A549 (cell line): ENCODE measurements around the gene PLD3. TPM values are rescaled to one million over a fixed set of nuclear protein-coding genes. Genes with fewer than 3 reads are reported as not detected.

Experiments
- ATAC-seq, 2 experiments: fragments of 200-7000 bp in 1 of 2; fragments of >200 bp in 1 of 2; cut with Nextera tagmentation in 1 of 2; cut with Tn5 transposase in 1 of 2; 3 replicates each; pipeline versions ENCODE4 v1.8.0 to v1.9.1; 2018 to 2020; ENCODE audit warnings: mild to moderate bottlenecking in 1 of 2, moderate library complexity in 1 of 2
- CTCF ChIA-PET: fragments of 300-600 bp; sonication (Branson Sonifier 250); formaldehyde crosslinking; extraction: SDS; loops from one replicate; lab custom pipeline; 2021; ENCODE audit warnings: antibody characterized with exemption, inconsistent platforms; lab: Yijun Ruan, JAX
- POLR2A ChIA-PET: fragments of 350-600 bp; formaldehyde crosslinking; extraction: SDS; loops from one replicate; lab custom pipeline; 2021; ENCODE audit warnings: antibody characterized with exemption, inconsistent platforms; lab: Yijun Ruan, JAX
- DNase-seq, 2 experiments: peaks; one replicate each; pipeline versions ENCODE4 v3.0.0 to v3.0.0-alpha.2; 2011 to 2016; ENCODE audit warnings: low read depth in 1 of 2, low spot score in 1 of 2
- FAIRE-seq: peaks from 2 replicates; lab custom pipeline; 2011; peaks lifted over from hg19 to GRCh38; lab: Jason Lieb, UNC
- H3K27ac ChIP-seq, 2 experiments: fragments of >200 bp; sonication (Bioruptor Twin); formaldehyde crosslinking; 3 replicates each; pipeline ENCODE4 v1.5.1; 2016 to 2017
- H3K4me1 ChIP-seq: fragments of >200 bp; sonication (Bioruptor Twin); formaldehyde crosslinking; 3 replicates; pipeline ENCODE4 v1.6.1; 2016
- H3K4me2 ChIP-seq: fragments of >200 bp; sonication (Bioruptor Twin); formaldehyde crosslinking; 3 replicates; pipeline ENCODE4 v1.6.1; 2016
- H3K4me3 ChIP-seq: fragments of >200 bp; sonication (Bioruptor Twin); formaldehyde crosslinking; 3 replicates; pipeline ENCODE4 v1.5.1; 2016
- H3K9me3 ChIP-seq: fragments of >200 bp; sonication (Bioruptor Twin); formaldehyde crosslinking; 3 replicates; pipeline ENCODE4 v1.6.1; 2016
- ATOH8 ChIP-seq: fragments of 250-450 bp; sonication (Bioruptor Pico); IDR thresholded peaks from 2 replicates; pipeline ENCODE4 v1.5.0; 2020; ENCODE audit warnings: low read depth, mild to moderate bottlenecking, moderate library complexity
- BHLHE40 ChIP-seq: IDR thresholded peaks from 2 replicates; pipeline ENCODE4 v1.6.1; 2012; ENCODE audit warnings: low read depth, low read length, inconsistent platforms
- CBX2 ChIP-seq: fragments of 200-600 bp; sonication (generic); IDR thresholded peaks from 2 replicates; pipeline ENCODE4 v1.6.1; 2016; ENCODE audit warnings: low read depth, mild to moderate bottlenecking, borderline replicate concordance
- CTCF ChIP-seq: fragments of >200 bp; sonication (Bioruptor Twin); formaldehyde crosslinking; IDR thresholded peaks from 3 replicates; pipeline ENCODE4 v1.5.1; 2016
- ELK1 ChIP-seq: fragments of 150-350 bp; IDR thresholded peaks from 2 replicates; pipeline ENCODE4 v1.6.1; 2014; ENCODE audit warnings: low read depth, mild to moderate bottlenecking, low read length
- EP300 ChIP-seq, 2 experiments: fragments of >200 bp; sonication (Bioruptor Twin); formaldehyde crosslinking; IDR thresholded peaks; 2 replicates in 1 of 2; 3 replicates in 1 of 2; pipeline ENCODE4 v1.6.1; 2016 to 2017
- HOXA7 ChIP-seq: fragments of 250-450 bp; sonication (Bioruptor Pico); IDR thresholded peaks from 2 replicates; pipeline ENCODE4 v1.5.0; 2020; ENCODE audit warnings: mild to moderate bottlenecking, moderate library complexity
- HOXB13 ChIP-seq: fragments of 250-450 bp; sonication (Bioruptor Pico); IDR thresholded peaks from 2 replicates; pipeline ENCODE4 v1.5.0; 2020; ENCODE audit warnings: low read depth, mild to moderate bottlenecking, moderate library complexity
- MAX ChIP-seq: IDR thresholded peaks from 2 replicates; pipeline ENCODE4 v1.6.1; 2012
- MAZ ChIP-seq: fragments of 150-350 bp; IDR thresholded peaks from 2 replicates; pipeline ENCODE4 v1.6.1; 2014; ENCODE audit warnings: antibody characterized with exemption, low read depth, low read length, borderline replicate concordance
- PBX3 ChIP-seq: IDR thresholded peaks from 2 replicates; pipeline ENCODE4 v1.6.1; 2012
- PHF8 ChIP-seq: fragments of 200-600 bp; sonication (generic); IDR thresholded peaks from 2 replicates; pipeline ENCODE4 v1.6.1; 2016; ENCODE audit warnings: low read depth, mild to moderate bottlenecking, antibody characterized with exemption, moderate library complexity, borderline replicate concordance
- RAD21 ChIP-seq, 2 experiments: fragments of >200 bp in 1 of 2; sonication (Bioruptor Twin) in 1 of 2; formaldehyde crosslinking in 1 of 2; IDR thresholded peaks in 1 of 2; conservative IDR thresholded peaks in 1 of 2; 2 replicates in 1 of 2; 3 replicates in 1 of 2; pipeline ENCODE4 v1.6.1; 2012 to 2018; ENCODE audit warnings: inconsistent platforms in 1 of 2
- REST ChIP-seq: fragments of 200-600 bp; sonication (generic); IDR thresholded peaks from 2 replicates; pipeline ENCODE4 v1.6.1; 2016; ENCODE audit warnings: antibody characterized with exemption, mild to moderate bottlenecking, moderate library complexity
- SMC3 ChIP-seq: fragments of >200 bp; sonication (Bioruptor Twin); formaldehyde crosslinking; IDR thresholded peaks from 3 replicates; pipeline ENCODE4 v1.6.1; 2018; ENCODE audit warnings: inconsistent platforms
- TFCP2L1 ChIP-seq: fragments of 250-450 bp; sonication (Bioruptor Pico); IDR thresholded peaks from 2 replicates; pipeline ENCODE4 v1.5.0; 2021; ENCODE audit warnings: mild to moderate bottlenecking
- USF2 ChIP-seq: fragments of 450-650 bp; IDR thresholded peaks from 2 replicates; pipeline ENCODE4 v1.6.1; 2014; ENCODE audit warnings: antibody characterized with exemption
- ZFP36 ChIP-seq: fragments of 450-650 bp; IDR thresholded peaks from 2 replicates; pipeline ENCODE4 v1.6.1; 2014; ENCODE audit warnings: borderline replicate concordance; ENCODE audit not compliant: partially characterized antibody
- WGBS: methylation state at CpG from one replicate; pipeline ENCODE4 v1.1.6; 2017; ENCODE audit errors: missing lambda C conversion rate; 5-methylcytosine and 5-hydroxymethylcytosine counted together
- polyA plus RNA-seq, 4 experiments: library from polyadenylated mRNA; depleted of rRNA in 3 of 4; stranded (reverse); fragments of >200 nt; fragmentation: RNase III in 1 of 4; extraction: RNeasy Plus Mini Kit Qiagen cat#74134 plus additional on column Dnase treatment in 1 of 4; gene quantifications; 2 replicates in 3 of 4; 3 replicates in 1 of 4; pipeline ENCODE4 v1.2.3, GENCODE V29; 2011 to 2017

PLD3 gene
- polyA plus RNA-seq, 2 of the 4 experiments (the other 2 are of a cell fraction): 265 to 290 TPM

- TF ChIP-seq REST: no peak
- no peak for TF ChIP-seq CTCF
- TF ChIP-seq USF2: no peak
- TF ChIP-seq HOXA7 (CRISPR knock-in tag): no peak
- no peak for TF ChIP-seq HOXB13
- no peak for TF ChIP-seq BHLHE40
These were observed 69.1 kb downstream of the PLD3 start (continued) for GRCh38 chr19:40417643-40417981.

GRCh38 chr19:40418040-40418439 lies 69.5 kb downstream of the PLD3 start:
- CTCF ChIA-PET: interaction anchor here (0.7 to 26.4 kb wide), 5 partner anchors 10 to 52 kb away, joined by 3 to 950 read pairs (median 10); partner anchors contain the start of genes BLVRB, PRX, SERTAD1 and SERTAD3
- peaks cover 21% of the 10 kb centered on the region for H3K4me1 ChIP-seq
- no peak overlapping the region for H3K4me3 ChIP-seq
- H3K9me3 ChIP-seq: no peaks in the 10 kb centered on the region
- DNase-seq: no peak
- TF ChIP-seq RAD21 (conservative IDR thresholded peaks at IDR 0.05 in 1 of 2, IDR thresholded peaks at IDR 0.05 in 1 of 2): no peak
- TF ChIP-seq ZFP36: peak; percentile 73
- TF ChIP-seq, all 56 proteins: peak for 1
- no peak overlapping the region for H3K4me2 ChIP-seq
- 77% methylated on average over 3 of the region's 3 CpGs for WGBS
- H3K27ac ChIP-seq: no peak overlapping the region; a peak in 1 of 6 replicates
- POLR2A ChIA-PET: interaction anchor here (1.1 to 6.2 kb wide), 2 partner anchors 8 to 15 kb away, joined by 4 to 47 read pairs; partner anchors contain the start of gene SERTAD1
- ATAC-seq: no peak
- no peak for FAIRE-seq

GRCh38 chr19:40419066-40419612 lies 70.6 kb downstream of the PLD3 start:
- ATAC-seq (no peak), DNase-seq (no peak), FAIRE-seq (no peak)
- Histone ChIP-seq H3K27ac (peak overlapping the region in 1 of 2 experiments; percentile 4; a peak in 2 of 6 replicates), H3K4me1 (peaks cover 29% of the 10 kb centered on the region), H3K4me3 (no peak overlapping the region), H3K4me2 (no peak overlapping the region), H3K9me3 (no peaks in the 10 kb centered on the region)
- no peak for TF ChIP-seq ELK1
- TF ChIP-seq MAX: no peak
- TF ChIP-seq PHF8: no peak
- TF ChIP-seq CBX2: no peak
- no peak for TF ChIP-seq ATOH8 (CRISPR knock-in tag)
- no peak for TF ChIP-seq PBX3
- no peak for TF ChIP-seq HOXB13
- TF ChIP-seq EP300 (IDR thresholded peaks at IDR 0.05): no peak
- no peak for TF ChIP-seq SMC3
- no peak for TF ChIP-seq TFCP2L1 (CRISPR knock-in tag)
- TF ChIP-seq RAD21 (conservative IDR thresholded peaks at IDR 0.05 in 1 of 2, IDR thresholded peaks at IDR 0.05 in 1 of 2): no peak
- TF ChIP-seq MAZ: no peak
- ChIA-PET POLR2A (no interaction called here), CTCF (interaction anchor here (0.6 to 26.4 kb wide), 9 partner anchors 11 to 478 kb away, joined by 3 to 950 read pairs (median 8); partner anchors contain the start of genes BLVRB, PRX, SERTAD1 and SERTAD3)
- 68% methylated on average over 5 of the region's 5 CpGs for WGBS
